Ecto neural progenitor cell (in vitro differentiated cells): ENCODE results near the gene FGFBP1.
"Not testable (repeated sequence)": the region's sequence is repeated elsewhere in the genome, so short reads cannot be mapped to it uniquely, and the experiment has no call there.

Experiments used
- DNase-seq: peaks from one replicate; pipeline ENCODE4 v3.0.0-alpha.2; 2018; ENCODE audit warnings: low spot score

FGFBP1 gene

DNA sequence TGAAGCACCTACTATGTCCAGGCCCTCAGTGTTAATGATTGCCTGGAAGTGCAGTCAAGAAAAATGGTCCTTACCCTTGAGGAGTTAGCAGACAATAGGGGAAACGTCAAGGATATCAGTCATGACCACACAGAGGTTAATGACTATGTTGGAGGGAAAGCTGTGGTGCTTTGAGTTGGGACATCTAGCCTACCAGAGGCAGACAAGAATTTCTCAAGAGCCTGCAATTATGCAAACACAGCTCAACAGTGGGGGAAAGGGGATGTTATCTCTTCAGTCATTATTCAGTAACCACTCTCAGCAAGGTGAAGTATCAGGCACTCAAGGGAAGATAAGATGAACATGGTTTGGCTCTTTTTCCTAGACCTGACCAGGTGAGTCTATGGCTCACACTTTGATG, 7.0 kb upstream of the FGFBP1 start:
- DNase-seq: no peak

GRCh38 chr4:15944895-15945294, 6.4 kb upstream of the FGFBP1 start:
- DNase-seq: no peak

GRCh38 chr4:15942283-15942682, 3.7 kb upstream of the FGFBP1 start:
- DNase-seq: no peak

DNA sequence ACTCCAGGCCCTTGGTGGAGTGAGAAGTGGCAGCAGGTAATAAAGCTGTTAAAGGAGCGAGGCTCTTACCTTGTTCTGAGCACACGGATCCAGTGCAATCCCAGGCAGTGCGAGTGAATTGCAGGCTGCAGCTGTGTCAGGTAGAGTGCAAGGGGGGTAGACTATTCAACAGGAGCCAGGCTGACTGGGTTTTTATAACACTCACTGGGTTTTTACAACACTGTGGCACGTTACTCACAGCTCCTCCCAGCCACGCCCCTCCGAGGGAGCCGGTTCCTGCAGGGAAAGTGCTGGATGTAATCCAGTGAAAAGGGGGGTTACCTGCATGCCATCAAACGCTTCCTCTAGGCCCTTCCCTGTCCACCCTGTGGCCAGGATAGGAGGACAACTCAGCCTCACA, 358 bp downstream of the FGFBP1 start:
- DNase-seq: no peak

- no peak for DNase-seq
Measured at GRCh38 chr4:15936495-15936894, 2.0 kb downstream of the FGFBP1 start.

GRCh38 chr4:15935504-15936402, 2.8 kb downstream of the FGFBP1 start:
- no peak for DNase-seq

- DNase-seq: no peak
Measured at GRCh38 chr4:15934259-15934658, 4.3 kb downstream of the FGFBP1 start.

GRCh38 chr4:15931451-15932210, 6.9 kb downstream of the FGFBP1 start:
- no peak for DNase-seq

DNA sequence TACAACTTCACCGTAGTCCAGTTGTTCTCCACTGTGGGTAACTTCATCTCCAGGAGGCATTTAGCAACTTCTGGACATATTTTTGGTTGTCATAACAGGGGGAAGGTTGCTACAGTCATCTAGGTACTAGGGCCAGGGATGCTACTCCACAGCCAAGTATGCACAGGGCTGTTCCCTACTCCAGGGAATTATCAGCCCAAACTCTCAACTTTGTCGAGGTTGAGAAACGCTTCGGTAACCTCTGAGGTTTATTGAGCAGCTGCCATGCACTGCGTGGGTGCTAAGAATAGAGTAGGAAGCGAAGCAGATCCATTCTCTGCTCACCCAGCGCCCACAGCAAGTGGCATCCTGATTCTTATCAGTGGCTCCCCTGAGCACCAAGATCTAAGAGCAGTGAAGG, 8.2 kb downstream of the FGFBP1 start:
- DNase-seq: no peak

DNA sequence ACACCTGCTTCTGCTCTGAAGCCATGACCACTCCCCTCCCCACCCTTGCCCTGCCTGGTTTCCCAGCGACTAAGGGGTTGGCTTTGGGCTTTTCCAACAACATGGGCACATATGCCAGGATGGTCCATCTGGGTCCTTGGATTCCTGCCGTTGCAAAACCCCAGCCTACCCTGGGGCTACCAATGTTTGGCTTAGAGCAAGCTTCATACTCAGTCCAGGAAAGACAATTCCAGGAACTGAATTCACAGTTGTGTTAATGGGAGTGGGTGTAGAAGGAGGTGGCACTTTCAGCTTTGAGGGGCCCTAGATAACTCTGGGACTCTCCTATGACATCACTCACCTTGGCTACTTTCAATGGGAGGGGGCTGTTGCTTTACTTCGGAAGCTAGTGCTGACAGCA, 9.0 kb downstream of the FGFBP1 start:
- DNase-seq: no peak

DNA sequence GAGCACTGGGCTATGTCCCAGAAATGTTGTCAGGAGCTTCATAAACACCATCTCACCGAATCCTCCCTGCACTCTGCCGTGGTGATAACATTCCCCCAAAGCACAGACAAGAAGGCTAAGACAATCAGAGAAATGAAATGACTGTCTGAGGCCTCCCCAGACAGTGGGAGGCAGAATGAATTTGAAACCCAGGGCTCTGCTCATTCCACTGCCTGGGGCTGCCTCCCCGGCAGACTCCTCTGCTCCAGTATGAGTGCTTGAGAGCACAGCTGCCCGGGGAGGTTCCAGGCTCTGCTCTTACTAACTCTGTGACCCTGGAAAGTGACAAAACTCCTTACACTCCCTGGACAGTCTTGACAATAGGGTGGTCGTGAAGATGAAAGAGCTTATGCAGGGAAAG, 9.7 kb downstream of the FGFBP1 start:
- no peak for DNase-seq

GRCh38 chr4:15926486-15926885, 12.1 kb downstream of the FGFBP1 start:
- DNase-seq: no peak

DNA sequence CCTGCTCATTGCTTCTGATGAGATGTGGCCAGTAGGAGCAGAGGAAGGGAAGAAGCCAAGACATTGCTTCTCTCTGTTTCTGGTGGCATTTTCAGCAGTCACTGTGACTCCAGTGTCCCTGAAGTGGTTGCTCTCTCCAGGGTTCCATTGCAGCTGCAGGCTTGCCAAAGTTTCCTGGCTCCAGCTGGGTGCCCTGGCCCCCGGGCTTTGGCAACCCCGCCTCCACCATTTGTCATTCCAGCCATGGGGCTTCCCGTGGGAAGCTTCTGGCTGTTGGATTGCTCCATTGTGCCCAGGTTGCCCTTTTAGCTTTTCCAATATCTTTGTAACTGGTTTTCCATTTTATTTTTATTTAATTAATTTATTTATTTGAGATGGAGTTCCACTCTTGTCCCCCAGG, 12.7 kb downstream of the FGFBP1 start:
- DNase-seq: no peak

DNA sequence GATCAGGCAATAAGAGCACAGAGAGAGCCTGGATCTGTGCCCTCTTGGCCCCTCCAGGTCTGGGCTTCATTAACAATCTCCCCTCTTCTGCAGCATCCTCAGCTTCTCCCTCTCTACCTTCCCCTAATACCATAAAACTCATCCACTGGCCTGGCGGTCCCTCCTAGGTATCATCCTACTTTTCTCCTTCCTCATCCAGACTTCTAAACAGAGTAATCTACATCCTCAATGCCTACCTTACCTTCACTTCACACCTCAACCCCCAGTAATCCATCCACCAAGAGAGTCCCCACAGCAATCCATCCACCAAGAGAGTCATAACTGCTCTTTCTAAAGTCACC, 17.0 kb downstream of the FGFBP1 start:
- no peak for DNase-seq

DNA sequence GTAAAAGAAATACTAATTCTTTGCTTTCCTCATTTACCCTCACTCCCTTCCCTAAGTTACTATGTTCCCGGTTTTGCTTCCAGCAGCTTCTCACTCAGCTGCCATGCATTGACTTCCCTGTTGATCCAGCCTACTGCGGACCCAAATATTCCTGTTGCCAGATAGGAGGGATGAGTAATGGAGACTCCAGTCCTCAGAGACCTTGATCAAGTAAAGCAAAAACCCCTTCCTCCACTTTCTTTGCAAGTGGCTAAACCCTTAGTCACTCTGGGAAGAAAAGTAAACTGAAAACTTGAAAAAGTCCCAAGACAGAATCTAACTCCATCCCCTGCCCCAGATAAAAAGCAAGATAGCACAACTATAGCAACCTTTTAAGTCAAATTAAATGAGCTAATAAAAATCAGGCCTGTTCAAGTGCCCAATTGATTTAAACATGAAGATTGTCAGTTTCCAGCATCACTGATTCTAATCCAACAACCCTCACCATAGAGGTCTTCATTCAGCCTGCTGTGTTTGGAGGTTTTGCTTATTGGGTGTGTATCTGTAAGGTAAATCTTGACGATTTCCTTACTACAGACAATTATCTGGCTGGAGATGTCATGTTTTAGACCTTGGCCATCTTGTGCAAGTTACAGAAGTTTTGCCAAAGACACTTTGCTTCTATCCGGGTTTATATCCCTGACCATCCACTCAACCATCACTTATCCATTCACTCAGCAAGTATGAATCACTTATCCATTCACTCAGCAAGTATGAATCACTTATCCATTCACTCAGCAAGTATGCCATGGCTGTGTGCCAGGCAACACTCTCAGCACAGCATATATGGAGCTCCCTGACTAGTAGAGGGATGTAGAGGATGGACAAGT, 17.6 kb downstream of the FGFBP1 start:
- DNase-seq: no peak

DNA sequence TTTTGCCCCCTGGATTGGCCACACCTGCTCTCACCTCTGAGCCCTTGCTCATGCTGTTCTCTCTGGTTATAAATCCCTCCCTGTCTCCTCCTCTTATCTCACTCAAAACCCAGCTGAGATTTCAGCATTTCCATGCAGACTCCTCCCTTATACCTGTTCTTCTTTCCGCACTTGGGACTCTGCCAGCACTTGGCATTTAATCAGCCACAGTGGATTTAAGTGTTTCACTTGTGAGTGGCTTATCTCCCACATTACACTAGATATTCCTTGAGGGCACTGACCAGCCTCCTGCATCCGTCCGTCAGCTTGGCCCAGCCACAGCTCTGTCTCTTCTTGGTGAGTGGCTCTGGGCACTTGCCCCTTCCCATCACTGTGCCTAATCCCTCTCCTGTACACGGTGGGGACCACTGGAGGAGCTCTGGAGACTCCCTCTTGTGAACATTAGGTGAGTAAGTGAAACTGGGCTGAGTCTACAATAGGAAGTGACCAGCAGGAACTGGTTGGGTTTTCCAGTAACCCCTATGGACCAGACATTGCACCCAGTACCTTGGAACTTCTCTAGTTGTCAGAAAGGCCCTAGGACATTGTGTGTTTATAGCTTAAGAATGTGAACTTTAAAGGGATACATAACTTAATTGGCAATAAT, 19.9 kb downstream of the FGFBP1 start:
- no peak for DNase-seq

DNA sequence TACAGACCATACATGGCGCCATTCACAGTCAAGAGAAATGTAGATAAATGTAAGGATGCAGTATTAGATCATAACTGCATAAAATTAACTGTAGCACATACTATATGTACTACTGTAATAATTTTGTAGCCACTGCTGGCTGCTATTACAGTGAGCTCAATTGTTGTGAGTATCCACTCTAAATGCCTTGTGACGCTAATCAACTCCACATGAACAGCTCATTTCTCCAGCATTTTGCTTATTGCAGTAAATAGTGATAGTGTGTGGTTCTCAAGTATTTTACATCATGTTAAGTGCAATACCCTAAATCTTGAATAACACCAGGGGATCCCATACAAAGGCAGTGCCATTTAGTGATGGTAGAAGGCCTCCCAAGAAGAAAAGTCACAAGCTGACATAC, 21.2 kb downstream of the FGFBP1 start:
- DNase-seq: no peak

DNA sequence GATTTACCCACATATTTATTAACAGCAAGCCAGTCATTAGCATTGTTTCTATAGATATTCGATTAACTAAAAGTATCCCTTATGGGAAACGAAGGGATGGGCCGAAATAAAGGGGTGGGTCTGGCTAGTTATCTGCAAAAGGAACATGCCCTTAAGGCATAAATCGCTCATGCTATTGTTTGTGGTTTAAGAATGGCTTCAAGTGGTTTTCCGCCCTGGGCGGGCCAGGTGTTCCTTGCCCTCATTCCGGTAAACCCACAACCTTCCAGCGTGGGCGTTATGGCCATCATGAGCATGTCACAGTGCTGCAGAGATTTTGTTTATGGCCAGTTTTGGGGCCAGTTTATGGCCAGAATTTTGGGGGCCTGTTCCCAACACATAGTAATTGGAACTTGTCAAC, 22.2 kb downstream of the FGFBP1 start:
- not testable (repeated sequence) for DNase-seq

DNA sequence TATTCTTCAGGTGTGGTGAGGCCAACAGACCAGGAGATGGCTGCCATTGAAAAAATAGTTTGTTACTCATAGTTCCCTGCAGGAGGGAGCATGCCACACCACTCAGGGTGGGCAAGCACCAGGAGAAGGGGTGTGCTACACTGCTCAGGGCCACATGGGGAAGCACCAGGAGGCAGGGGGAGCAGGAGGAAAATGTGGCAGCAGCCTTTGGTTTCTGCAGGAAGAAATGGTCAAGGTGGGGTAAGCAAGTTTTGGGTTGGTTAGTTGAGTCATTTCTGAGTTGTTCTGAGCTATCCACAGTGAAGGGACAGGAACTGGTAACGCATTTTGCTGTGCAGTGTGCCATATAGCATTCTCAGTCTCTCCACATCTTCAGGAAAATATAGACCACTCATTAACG, 23.8 kb downstream of the FGFBP1 start:
- DNase-seq: no peak

DNA sequence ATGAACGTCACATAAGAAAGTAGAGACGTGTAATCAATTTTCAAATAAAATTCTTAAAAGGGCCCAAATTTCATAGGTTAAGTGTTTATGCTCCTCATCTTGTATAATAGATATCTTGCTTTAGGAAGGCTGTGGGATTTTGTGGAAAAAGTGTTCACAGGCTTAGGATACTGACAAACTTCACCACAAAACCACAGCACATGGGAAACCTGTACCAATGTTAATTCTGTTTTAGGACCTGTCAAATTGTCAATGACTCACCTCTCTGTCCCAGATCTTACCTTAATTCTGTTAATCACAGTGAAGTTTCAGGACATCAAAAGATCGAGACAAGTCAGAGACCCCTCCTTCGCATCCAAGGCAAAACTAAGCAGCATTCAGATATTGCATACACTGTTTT, 24.2 kb downstream of the FGFBP1 start:
- no peak for DNase-seq

DNA sequence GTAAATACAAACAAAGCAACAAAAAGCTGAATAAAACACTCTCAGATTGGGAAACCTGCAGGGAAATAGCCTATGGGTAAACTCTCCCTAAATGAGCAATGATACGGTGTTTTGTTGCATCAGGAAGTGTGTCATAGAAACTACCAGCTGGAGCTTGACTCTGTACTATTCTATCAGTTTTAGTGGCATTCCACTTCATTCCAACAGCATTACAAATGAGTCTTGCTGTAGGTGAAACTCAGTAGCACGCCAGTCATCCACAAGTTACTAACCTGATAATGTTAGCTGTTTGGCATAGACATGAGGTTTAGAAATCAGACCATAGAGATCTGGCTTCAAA, 24.9 kb downstream of the FGFBP1 start:
- no peak for DNase-seq

- DNase-seq: no peak
Measured at GRCh38 chr4:15912961-15913630, 25.4 kb downstream of the FGFBP1 start.
